A172 (cell line): Measurements from ENCODE around the gene TAF11L9. TPM values are rescaled to one million over a fixed set of nuclear protein-coding genes. Genes with fewer than 3 reads are reported as not detected.
"Not testable (repeated sequence)": the region's sequence is repeated elsewhere in the genome, so short reads cannot be mapped to it uniquely, and the experiment has no call there.

Experiments used
- DNase-seq: peaks from one replicate; pipeline ENCODE4 v3.0.0-alpha.2; 2015; ENCODE audit warnings: low spot score
- total RNA-seq: library from RNA; depleted of rRNA; stranded (reverse); fragments of >200 nt; shearing (Covaris generic); gene quantifications from 2 replicates; pipeline ENCODE4 v1.2.3, GENCODE V29; 2014; rRNA removed

Gene TAF11L9
- total RNA-seq = not detected in 2 replicates

DNA sequence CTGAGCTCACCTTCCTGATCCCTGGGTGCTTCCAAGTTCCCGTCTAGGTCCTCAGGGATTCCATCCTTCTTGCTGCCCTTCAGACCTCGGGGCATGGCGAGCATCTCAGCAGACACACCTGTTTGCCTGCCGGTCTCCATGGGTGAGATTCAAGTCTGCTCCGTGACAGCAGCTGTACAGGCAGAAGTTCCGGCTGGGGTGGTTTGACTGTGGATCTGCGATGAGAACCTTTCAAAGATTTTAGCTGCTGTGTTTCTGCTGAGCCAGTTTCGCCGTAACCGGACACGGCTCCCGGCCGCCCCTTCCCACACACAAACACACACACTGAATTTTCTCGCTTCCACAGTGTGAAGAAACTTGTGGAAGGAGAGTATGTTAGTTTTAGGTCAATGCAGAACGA is at the start of gene TAF11L9:
TSS of gene TAF11L9 (minus strand) at position 140 of the 400 bp plus-strand sequence.
- DNase-seq = not testable (repeated sequence)

DNA sequence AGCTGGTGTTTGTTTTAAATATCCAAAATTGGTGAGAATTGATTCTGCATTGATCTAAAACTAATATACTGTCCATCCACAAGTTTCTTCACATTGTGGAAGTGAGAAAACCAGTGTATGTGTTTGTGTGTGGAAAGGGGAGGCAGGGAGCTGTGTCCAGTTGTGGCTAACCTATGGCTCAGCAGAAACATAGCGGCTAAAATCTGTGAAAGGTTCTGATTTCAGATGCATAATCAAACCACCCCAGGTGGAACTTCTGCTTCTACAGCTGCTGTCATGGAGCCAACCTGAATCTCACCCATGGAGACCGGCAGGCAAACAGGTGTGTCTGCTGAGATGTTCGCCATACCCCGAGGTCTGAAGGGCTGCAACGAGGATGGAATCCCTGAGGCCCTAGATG is 40.0 kb upstream of the TAF11L9 start, which contains the start of gene TAF11L14:
TSS of gene TAF11L14 (plus strand) at position 301 of the 400 bp plus-strand sequence.
- no peak for DNase-seq

DNA sequence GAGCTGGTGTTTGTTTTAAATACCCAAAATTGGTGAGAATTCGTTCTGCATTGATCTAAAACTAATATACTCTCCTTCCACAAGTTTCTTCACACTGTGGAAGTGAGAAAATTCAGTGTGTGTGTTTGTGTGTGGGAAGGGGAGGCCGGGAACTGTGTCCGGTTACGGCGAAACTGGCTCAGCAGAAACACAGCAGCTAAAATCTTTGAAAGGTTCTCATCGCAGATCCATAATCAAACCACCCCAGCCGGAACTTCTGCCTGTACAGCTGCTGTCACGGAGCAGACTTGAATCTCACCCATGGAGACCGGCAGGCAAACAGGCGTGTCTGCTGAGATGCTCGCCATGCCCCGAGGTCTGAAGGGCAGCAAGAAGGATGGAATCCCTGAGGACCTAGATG is 37.6 kb upstream of the TAF11L9 start, which contains the start of gene TAF11L13:
TSS of gene TAF11L13 (plus strand) at position 301 of the 400 bp plus-strand sequence.
- DNase-seq = not testable (repeated sequence)

DNA sequence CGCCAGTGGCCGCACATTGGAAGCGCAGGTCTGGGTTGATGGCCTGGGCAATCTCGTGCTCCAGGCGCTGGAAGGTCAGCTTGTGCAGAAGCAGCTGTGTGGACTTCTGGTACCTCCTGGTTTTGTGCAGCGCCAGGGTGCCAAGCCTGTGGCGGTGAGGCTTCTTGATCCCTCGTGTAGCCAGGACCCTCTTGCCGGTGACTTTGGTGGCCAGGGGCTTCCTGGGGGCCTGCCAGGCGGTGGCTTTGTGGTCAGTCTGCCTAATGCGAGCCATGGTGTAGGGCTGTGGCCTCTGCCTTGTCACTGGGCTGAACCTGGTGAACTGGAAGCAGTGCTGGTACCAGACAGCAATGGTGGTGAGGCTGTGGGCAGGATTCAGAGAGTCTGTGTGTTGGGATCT is 31.5 kb upstream of the TAF11L9 start:
- no peak for DNase-seq

DNA sequence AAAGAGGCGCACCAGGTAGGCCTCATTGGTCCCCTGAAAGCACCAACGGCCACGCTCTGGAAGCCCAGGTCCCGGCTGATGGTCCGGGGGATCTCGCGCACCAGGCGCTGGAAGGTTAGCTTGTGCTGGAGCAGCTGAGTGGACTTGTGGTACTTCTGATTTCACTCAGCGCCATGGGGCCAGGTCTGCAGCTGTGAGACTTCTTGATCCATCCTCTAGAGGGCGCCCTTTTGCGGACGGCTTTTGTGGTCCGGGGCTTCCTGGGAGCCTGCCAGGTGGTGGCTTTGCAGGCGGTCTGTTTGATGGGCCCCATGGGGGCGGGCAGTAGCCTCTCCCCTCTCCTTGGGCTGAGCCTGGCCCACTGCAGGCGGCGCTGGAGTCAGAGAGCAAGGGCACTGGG is 26.4 kb upstream of the TAF11L9 start:
- DNase-seq = no peak

DNA sequence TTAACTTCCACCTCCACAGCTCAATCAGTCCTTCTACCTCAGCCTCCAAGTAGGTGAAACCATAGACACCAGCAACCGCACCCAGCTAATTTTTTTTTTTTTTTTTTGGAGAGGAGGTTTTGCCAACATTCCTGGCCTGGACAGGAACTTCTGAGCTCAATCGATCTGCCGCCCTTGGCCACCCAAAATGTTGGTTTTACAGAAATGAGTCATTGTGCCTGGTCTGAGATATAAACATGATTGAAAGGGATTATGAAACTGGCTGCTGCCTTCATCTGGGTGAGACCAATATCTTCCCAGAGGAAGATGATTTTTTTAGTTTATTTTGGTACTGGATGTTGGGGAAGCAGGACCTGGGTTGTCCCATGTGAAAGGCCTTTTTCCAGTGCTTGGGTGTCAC is 25.2 kb upstream of the TAF11L9 start:
- no peak for DNase-seq

DNA sequence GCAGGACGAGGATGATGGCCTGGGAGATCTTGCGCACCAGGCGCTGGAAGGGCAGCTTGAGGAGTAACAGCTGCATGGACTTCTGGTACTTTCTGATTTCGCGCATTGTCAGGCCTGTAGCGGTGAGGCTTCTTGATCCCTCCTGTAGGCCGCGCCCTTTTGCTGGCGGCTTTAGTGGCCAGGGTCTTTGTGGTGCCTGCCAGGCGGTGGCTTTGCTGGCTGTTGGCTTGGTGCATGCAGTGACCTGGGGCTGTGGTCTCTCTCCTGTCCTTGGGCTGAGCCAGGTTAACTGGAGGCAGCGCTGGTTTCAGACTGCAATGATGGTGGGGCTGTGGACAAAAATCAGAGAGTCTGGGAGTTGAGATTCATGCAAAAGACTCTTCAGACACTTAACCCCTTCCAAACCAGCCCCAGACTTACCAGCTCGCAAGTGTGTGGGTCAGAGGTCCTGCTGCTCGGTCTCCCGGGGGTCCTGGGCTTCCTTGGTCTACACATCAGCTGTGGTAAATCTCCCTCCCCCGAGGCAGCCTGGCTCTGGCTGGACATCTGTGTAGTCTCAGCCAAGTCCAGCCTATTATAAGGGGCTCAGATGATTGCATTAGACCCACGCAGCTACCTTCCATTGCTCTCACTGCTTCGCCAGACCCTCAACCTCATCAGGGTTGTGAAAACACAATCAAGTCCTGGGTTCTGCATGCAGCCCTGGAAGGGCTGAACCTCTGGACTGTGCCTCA is 20.8 kb upstream of the TAF11L9 start:
- DNase-seq = no peak

DNA sequence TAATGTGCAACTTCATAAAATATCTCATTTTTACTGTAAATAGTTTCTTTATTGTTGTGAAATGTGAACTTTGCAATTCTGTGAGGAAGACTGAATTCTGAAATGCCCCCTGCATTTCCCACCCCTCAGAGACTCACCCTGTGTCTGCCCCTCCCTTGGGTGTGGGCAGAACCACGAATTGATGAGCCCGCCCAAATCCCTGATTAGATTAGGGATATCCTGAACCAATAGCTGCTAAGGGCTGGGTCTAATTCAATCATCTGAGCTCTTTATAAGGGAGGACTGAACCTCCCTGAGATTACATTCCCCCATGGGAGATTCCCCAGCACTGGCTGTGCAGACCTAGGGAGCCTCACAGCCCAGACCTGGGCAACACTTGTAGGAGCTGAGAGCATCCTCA is 15.9 kb upstream of the TAF11L9 start, which contains the start of gene TAF11L12:
TSS of gene TAF11L12 (plus strand) at position 301 of the 400 bp plus-strand sequence.
- not testable (repeated sequence) for DNase-seq

DNA sequence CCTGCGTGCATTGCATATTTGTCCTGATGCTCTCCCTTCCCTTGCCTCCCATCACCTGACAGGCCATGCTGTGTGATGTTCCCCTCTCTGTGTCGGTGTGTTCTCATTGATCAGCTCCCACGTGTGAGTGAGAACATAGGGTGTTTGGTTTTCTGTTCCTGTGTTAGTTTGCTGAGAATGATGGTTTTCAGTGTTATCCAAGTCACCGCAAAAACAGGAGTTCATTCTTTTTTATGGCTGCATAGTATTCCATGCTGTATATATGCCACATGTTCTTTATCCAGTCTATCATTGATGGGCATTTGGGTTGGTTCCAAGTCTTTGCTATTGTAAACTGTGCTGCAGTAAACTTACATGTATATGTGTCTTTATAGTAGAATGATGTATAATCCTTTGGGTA is 13.3 kb upstream of the TAF11L9 start:
- not testable (repeated sequence) for DNase-seq

DNA sequence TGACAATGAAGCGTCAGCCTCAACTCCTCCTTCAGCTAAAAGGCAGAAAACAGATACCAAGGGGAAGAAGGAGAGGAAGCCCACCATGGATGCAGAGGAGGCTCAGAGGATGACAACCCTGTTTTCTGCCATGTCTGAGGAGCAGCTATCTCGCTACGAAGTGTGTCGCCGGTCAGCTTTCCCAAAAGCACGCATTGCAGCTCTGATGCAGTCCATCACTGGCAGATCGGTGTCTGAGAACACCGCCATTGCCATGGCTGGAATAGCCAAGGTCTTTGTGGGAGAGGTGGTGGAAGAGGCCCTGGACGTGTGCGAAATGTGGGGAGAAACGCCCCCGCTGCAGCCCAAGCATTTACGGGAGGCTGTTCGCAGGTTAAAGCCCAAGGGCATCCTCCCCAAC is 10.8 kb upstream of the TAF11L9 start:
- DNase-seq = no peak

DNA sequence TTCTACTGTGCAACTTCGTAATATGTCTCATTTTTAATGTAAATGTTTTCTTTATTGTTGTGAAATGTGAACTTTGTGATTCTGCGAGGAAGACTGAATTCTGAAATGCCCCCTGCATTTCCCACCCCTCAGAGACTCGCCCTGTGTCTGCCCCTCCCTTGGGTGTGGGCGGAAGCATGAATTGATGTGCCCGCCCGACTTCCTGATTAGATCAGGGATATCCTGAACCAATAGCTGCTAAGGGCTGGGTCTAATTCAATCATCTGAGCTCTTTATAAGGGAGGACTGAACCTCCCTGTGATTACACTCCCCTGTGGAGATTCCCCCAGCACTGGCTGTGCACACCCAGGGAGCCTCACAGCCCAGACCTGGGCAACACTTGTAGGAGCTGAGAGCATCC is 9.7 kb upstream of the TAF11L9 start, which contains the start of gene TAF11L11:
TSS of gene TAF11L11 (plus strand) at position 304 of the 400 bp plus-strand sequence.
- DNase-seq = not testable (repeated sequence)

DNA sequence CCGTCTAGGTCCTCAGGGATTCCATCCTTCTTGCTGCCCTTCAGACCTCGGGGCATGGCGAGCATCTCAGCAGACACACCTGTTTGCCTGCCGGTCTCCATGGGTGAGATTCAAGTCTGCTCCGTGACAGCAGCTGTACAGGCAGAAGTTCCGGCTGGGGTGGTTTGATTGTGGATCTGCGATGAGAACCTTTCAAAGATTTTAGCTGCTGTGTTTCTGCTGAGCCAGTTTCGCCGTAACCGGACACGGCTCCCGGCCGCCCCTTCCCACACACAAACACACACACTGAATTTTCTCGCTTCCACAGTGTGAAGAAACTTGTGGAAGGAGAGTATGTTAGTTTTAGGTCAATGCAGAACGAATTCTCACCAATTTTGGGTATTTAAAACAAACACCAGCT is 3.5 kb upstream of the TAF11L9 start, which contains the start of gene TAF11L10:
TSS of gene TAF11L10 (minus strand) at position 101 of the 400 bp plus-strand sequence.
- not testable (repeated sequence) for DNase-seq

DNA sequence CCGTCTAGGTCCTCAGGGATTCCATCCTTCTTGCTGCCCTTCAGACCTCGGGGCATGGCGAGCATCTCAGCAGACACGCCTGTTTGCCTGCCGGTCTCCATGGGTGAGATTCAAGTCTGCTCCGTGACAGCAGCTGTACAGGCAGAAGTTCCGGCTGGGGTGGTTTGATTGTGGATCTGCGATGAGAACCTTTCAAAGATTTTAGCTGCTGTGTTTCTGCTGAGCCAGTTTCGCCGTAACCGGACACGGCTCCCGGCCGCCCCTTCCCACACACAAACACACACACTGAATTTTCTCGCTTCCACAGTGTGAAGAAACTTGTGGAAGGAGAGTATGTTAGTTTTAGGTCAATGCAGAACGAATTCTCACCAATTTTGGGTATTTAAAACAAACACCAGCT is 3.3 kb downstream of the TAF11L9 start, which contains the start of gene TAF11L8:
TSS of gene TAF11L8 (minus strand) at position 101 of the 400 bp plus-strand sequence.
- DNase-seq = not testable (repeated sequence)

DNA sequence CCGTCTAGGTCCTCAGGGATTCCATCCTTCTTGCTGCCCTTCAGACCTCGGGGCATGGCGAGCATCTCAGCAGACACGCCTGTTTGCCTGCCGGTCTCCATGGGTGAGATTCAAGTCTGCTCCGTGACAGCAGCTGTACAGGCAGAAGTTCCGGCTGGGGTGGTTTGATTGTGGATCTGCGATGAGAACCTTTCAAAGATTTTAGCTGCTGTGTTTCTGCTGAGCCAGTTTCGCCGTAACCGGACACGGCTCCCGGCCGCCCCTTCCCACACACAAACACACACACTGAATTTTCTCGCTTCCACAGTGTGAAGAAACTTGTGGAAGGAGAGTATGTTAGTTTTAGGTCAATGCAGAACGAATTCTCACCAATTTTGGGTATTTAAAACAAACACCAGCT is 8.5 kb downstream of the TAF11L9 start, which contains the start of gene TAF11L7:
TSS of gene TAF11L7 (minus strand) at position 101 of the 400 bp plus-strand sequence.
- not testable (repeated sequence) for DNase-seq

Other genes with a start within 250 kb of the TAF11L9 start
- not detected in 2 replicates for gene TAF11L2, start 96.2 kb downstream of the TAF11L9 start, total RNA-seq
- not detected in 2 replicates for gene TAF11L3, start 76.0 kb downstream of the TAF11L9 start, total RNA-seq
- not detected in 2 replicates for gene TAF11L4, start 72.6 kb downstream of the TAF11L9 start, total RNA-seq
- not detected in 2 replicates for gene TAF11L5, start 69.2 kb downstream of the TAF11L9 start, total RNA-seq
- gene TAF11L6, start 65.7 kb downstream of the TAF11L9 start, total RNA-seq = not detected in 2 replicates
- gene TAF11L7, start 8.6 kb downstream of the TAF11L9 start, total RNA-seq = not detected in 2 replicates
- not detected in 2 replicates for gene TAF11L8, start 3.4 kb downstream of the TAF11L9 start, total RNA-seq
- not detected in 2 replicates for gene TAF11L10, start 3.4 kb upstream of the TAF11L9 start, total RNA-seq
- not detected in 2 replicates for gene TAF11L11, start 9.8 kb upstream of the TAF11L9 start, total RNA-seq
- not detected in 2 replicates for gene TAF11L12, start 16.0 kb upstream of the TAF11L9 start, total RNA-seq
- not detected in 2 replicates for gene TAF11L13, start 37.7 kb upstream of the TAF11L9 start, total RNA-seq
- not detected in 2 replicates for gene TAF11L14, start 40.1 kb upstream of the TAF11L9 start, total RNA-seq